Calu3 (cell line): ENCODE results near the gene MYB. TPM values are rescaled to one million over a fixed set of nuclear protein-coding genes. Genes with fewer than 3 reads are reported as not detected.

ENCODE experiments used
- BruUV-seq: library from RNA; stranded (reverse); fragments of 400-500 nt; replicated peaks from 2 replicates; lab custom pipeline; 2021; lab: Mats Ljungman, UMichigan
- CTCF ChIA-PET: fragments of 300-600 bp; sonication (Branson Sonifier 250); formaldehyde crosslinking; loops from one replicate; lab custom pipeline; 2022; ENCODE audit warnings: antibody characterized with exemption; lab: Charles Lee
- DNase-seq: peaks from one replicate; pipeline ENCODE4 v3.0.0; 2022
- H3K27ac Mint-ChIP-seq: one replicate; pipeline ENCODE4 v1.8.0; 2022; ENCODE audit warnings: mixed read lengths; ENCODE audit not compliant: unreplicated experiment
- H3K27me3 Mint-ChIP-seq: one replicate; pipeline ENCODE4 v1.8.0; 2022; ENCODE audit warnings: mixed read lengths; ENCODE audit not compliant: unreplicated experiment
- H3K36me3 Mint-ChIP-seq: one replicate; pipeline ENCODE4 v1.8.0; 2022; ENCODE audit warnings: mild to moderate bottlenecking, moderate library complexity, mixed read lengths; ENCODE audit not compliant: insufficient read depth, unreplicated experiment
- H3K4me1 Mint-ChIP-seq: one replicate; pipeline ENCODE4 v1.8.0; 2022; ENCODE audit warnings: mild to moderate bottlenecking, low read depth, mixed read lengths; ENCODE audit not compliant: unreplicated experiment
- H3K4me3 Mint-ChIP-seq: one replicate; pipeline ENCODE4 v1.8.0; 2022; ENCODE audit warnings: mild to moderate bottlenecking, low read depth, moderate library complexity, mixed read lengths; ENCODE audit not compliant: unreplicated experiment
- H3K9me3 Mint-ChIP-seq: one replicate; pipeline ENCODE4 v1.8.0; 2022; ENCODE audit warnings: low read depth, mixed read lengths; ENCODE audit not compliant: unreplicated experiment
- CTCF ChIP-seq: fragments of 200-600 bp; IDR thresholded peaks from one replicate; pipeline ENCODE4 v1.8.0; 2022; ENCODE audit warnings: antibody characterized with exemption; ENCODE audit not compliant: unreplicated experiment
- intact Hi-C: fragments of 100-400 bp; cut with micrococcal nuclease; formaldehyde crosslinking; loops from one replicate; pipeline ENCODE4 v1.10.0; 2022; ENCODE audit not compliant: unreplicated experiment
- total RNA-seq: library from RNA; stranded (reverse); gene quantifications from 2 replicates; pipeline ENCODE4 v1.2.3, GENCODE V29; 2022

The MYB gene
- total RNA-seq, 1 experiment from 2014 or later = 3.1 TPM

- no peak for TF ChIP-seq CTCF
- no peaks in the 10 kb centered on the region for H3K4me1 Mint-ChIP-seq
- no peaks in the 10 kb centered on the region for H3K9me3 Mint-ChIP-seq
- no peak for DNase-seq
- BruUV-seq = no TSS peak
- intact Hi-C loops = no loop called here
- no peak overlapping the region for H3K4me3 Mint-ChIP-seq
- no peak overlapping the region for H3K27ac Mint-ChIP-seq
- CTCF ChIA-PET = interaction anchor here (0.6 kb wide), 1 partner anchor 91 kb away, joined by 3 read pairs; no protein-coding TSS in a partner anchor
- H3K27me3 Mint-ChIP-seq = no peaks in the 10 kb centered on the region
- no peaks in the 10 kb centered on the region for H3K36me3 Mint-ChIP-seq
These were observed 21.7 kb downstream of the MYB start for GRCh38 chr6:135202836-135203235.

DNA sequence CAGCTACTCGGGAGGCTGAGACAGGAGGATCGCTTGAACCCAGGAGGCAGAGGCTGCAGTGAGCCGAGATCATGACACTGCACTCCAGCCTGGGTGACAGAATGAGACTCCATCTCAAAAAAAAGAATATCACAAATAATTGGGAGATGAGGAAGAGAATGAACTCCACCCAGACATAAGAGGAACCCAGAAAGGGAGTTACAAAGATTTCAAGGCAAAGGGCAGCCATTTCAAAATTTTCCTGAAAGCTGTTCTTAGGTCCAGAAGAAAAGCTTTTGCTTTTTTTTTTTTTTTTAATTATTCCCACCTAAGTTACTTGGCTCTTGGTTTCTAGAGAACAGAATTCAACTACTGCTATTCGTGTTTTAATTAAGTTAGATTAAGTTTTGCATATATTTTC, 23.8 kb downstream of the MYB start:
- no TSS peak for BruUV-seq
- Mint-ChIP-seq H3K27ac (no peak overlapping the region), H3K4me1 (no peaks in the 10 kb centered on the region), H3K27me3 (no peaks in the 10 kb centered on the region), H3K36me3 (no peaks in the 10 kb centered on the region), H3K9me3 (no peaks in the 10 kb centered on the region), H3K4me3 (no peak overlapping the region)
- DNase-seq = no peak
- CTCF ChIA-PET = no interaction called here
- intact Hi-C loops = no loop called here
- no peak for TF ChIP-seq CTCF

GRCh38 chr6:135209803-135210202, 28.7 kb downstream of the MYB start:
- intact Hi-C loops = no loop called here
- BruUV-seq = no TSS peak
- no peak overlapping the region for H3K4me3 Mint-ChIP-seq
- no peaks in the 10 kb centered on the region for H3K9me3 Mint-ChIP-seq
- CTCF ChIA-PET = no interaction called here
- no peak for DNase-seq
- TF ChIP-seq CTCF = no peak
- no peaks in the 10 kb centered on the region for H3K4me1 Mint-ChIP-seq
- H3K27me3 Mint-ChIP-seq = no peaks in the 10 kb centered on the region
- H3K36me3 Mint-ChIP-seq = no peaks in the 10 kb centered on the region
- H3K27ac Mint-ChIP-seq = no peak overlapping the region

GRCh38 chr6:135210632-135211305, 29.7 kb downstream of the MYB start:
- TF ChIP-seq CTCF = no peak
- H3K36me3 Mint-ChIP-seq = no peaks in the 10 kb centered on the region
- no peaks in the 10 kb centered on the region for H3K4me1 Mint-ChIP-seq
- no peaks in the 10 kb centered on the region for H3K27me3 Mint-ChIP-seq
- CTCF ChIA-PET = no interaction called here
- intact Hi-C loops = no loop called here
- no TSS peak for BruUV-seq
- no peak overlapping the region for H3K27ac Mint-ChIP-seq
- H3K4me3 Mint-ChIP-seq = no peak overlapping the region
- no peaks in the 10 kb centered on the region for H3K9me3 Mint-ChIP-seq
- DNase-seq = no peak
